HCT116 (cell line): ENCODE results near the gene GPC1. TPM values are rescaled to one million over a fixed set of nuclear protein-coding genes. Genes with fewer than 3 reads are reported as not detected.
A peak's percentile ranks its signal among the peaks of the same experiment; 100 is the strongest.

Source experiments
- ATAC-seq: fragments of 200-7000 bp; cut with Tn5 transposase; 2 replicates; pipeline ENCODE4 v1.9.1; 2020; ENCODE audit warnings: mild to moderate bottlenecking, moderate library complexity
- BruUV-seq: library from RNA; stranded (reverse); fragments of 400-500 nt; replicated peaks from 2 replicates; lab custom pipeline; 2021; lab: Mats Ljungman, UMichigan
- CTCF ChIA-PET: fragments of 300-600 bp; sonication (Branson Sonifier 250); formaldehyde crosslinking; loops from one replicate; lab custom pipeline; 2021; ENCODE audit warnings: antibody characterized with exemption; lab: Charles Lee
- POLR2A ChIA-PET: fragments of 300-600, 350-600 bp; sonication (Branson Sonifier 250); formaldehyde crosslinking; loops from one replicate; lab custom pipeline; 2021; ENCODE audit warnings: antibody characterized with exemption; lab: Charles Lee
- RAD21 ChIA-PET, 2 experiments: fragments of 300-600 bp; sonication (Branson Sonifier 250); formaldehyde crosslinking; loops; one replicate each; lab custom pipeline; 2023; ENCODE audit warnings: low total read pairs in 2 of 2; ENCODE audit not compliant: uncharacterized antibody in 2 of 2, unreplicated experiment in 2 of 2, low non-redundant PET in 1 of 2; lab: Charles Lee
- DNase-seq: peaks from one replicate; pipeline ENCODE4 v3.0.0-alpha.2; 2010; ENCODE audit warnings: low read depth, low spot score
- H2AFZ ChIP-seq: fragments of 200-600 bp; shearing (Covaris generic), sonication (generic); 2 replicates; pipeline ENCODE4 v1.6.1; 2017; ENCODE audit warnings: low read depth, mixed run types, mixed read lengths, antibody characterized with exemption, low read length; ENCODE audit not compliant: poor library complexity, severe bottlenecking
- H3K27ac ChIP-seq: 2 replicates; pipeline ENCODE4 v1.5.1; 2012; ENCODE audit warnings: low read depth, low read length
- H3K27me3 ChIP-seq: fragments of 200-600 bp; sonication (generic); 2 replicates; pipeline ENCODE4 v1.6.1; 2016; ENCODE audit warnings: mixed run types, low read length, mixed read lengths; ENCODE audit not compliant: insufficient read depth
- H3K36me3 ChIP-seq, 2 experiments: fragments of 200-500 bp in 1 of 2; fragments of 200-600 bp in 1 of 2; sonication (Bioruptor generic) in 1 of 2; sonication (generic) in 1 of 2; 2 replicates each; pipeline versions ENCODE4 v1.5.1 to v1.6.1; 2014 to 2016; ENCODE audit warnings: low read length in 2 of 2, inconsistent platforms in 1 of 2, mixed read lengths in 1 of 2, mixed run types in 1 of 2; ENCODE audit not compliant: insufficient read depth in 2 of 2, control insufficient read depth in 1 of 2
- H3K4me1 ChIP-seq, 2 experiments: fragments of 200-600 bp in 1 of 2; sonication (generic) in 1 of 2; 2 replicates each; pipeline versions ENCODE4 v1.5.1 to v1.6.1; 2012 to 2017; ENCODE audit warnings: low read length in 2 of 2, inconsistent platforms in 1 of 2, mild to moderate bottlenecking in 1 of 2, mixed read lengths in 1 of 2, mixed run types in 1 of 2, moderate library complexity in 1 of 2; ENCODE audit not compliant: insufficient read depth in 2 of 2, control insufficient read depth in 1 of 2
- H3K4me2 ChIP-seq: fragments of 200-600 bp; sonication (generic); 2 replicates; pipeline ENCODE4 v1.6.1; 2017; ENCODE audit warnings: mixed run types, low read length, mixed read lengths
- H3K4me3 ChIP-seq, 2 experiments: fragments of 200-600 bp in 1 of 2; sonication (generic) in 1 of 2; replicated peaks in 1 of 2; 2 replicates each; pipeline ENCODE4 v1.5.1; 2011 to 2016; ENCODE audit warnings: low read length in 2 of 2, control low read depth in 1 of 2, low read depth in 1 of 2, mild to moderate bottlenecking in 1 of 2, mixed read lengths in 1 of 2, mixed run types in 1 of 2
- H3K79me2 ChIP-seq: fragments of 200-600 bp; sonication (generic); 2 replicates; pipeline ENCODE4 v1.6.1; 2017; ENCODE audit warnings: mild to moderate bottlenecking, mixed run types, low read length, moderate library complexity, mixed read lengths; ENCODE audit not compliant: insufficient read depth
- H3K9ac ChIP-seq: fragments of 200-600 bp; sonication (generic); 2 replicates; pipeline ENCODE4 v1.6.1; 2016; ENCODE audit warnings: low read length, mixed read lengths
- H3K9me2 ChIP-seq: fragments of 200-600 bp; sonication (generic), shearing (Covaris generic); 2 replicates; pipeline ENCODE4 v1.6.1; 2017; ENCODE audit warnings: mixed run types, mild to moderate bottlenecking, moderate library complexity; ENCODE audit not compliant: insufficient read depth
- H3K9me3 ChIP-seq, 2 experiments: fragments of 200-500 bp in 1 of 2; fragments of 200-600 bp in 1 of 2; sonication (Bioruptor generic) in 1 of 2; sonication (generic) in 1 of 2; 2 replicates each; pipeline ENCODE4 v1.6.1; 2014 to 2017; ENCODE audit warnings: low read length in 2 of 2, mixed read lengths in 2 of 2, inconsistent platforms in 1 of 2, low read depth in 1 of 2, mild to moderate bottlenecking in 1 of 2, mixed run types in 1 of 2, moderate library complexity in 1 of 2; ENCODE audit not compliant: control insufficient read depth in 1 of 2, insufficient read depth in 1 of 2
- H4K20me1 ChIP-seq: fragments of 200-600 bp; sonication (generic), shearing (Covaris generic); 2 replicates; pipeline ENCODE4 v1.6.1; 2017; ENCODE audit warnings: mixed run types, mild to moderate bottlenecking, moderate library complexity; ENCODE audit not compliant: insufficient read depth
- CEBPB ChIP-seq: IDR thresholded peaks from 2 replicates; pipeline ENCODE4 v1.6.1; 2012; ENCODE audit warnings: low read depth
- ELF1 ChIP-seq: IDR thresholded peaks from 2 replicates; pipeline ENCODE4 v1.6.1; 2012; ENCODE audit warnings: low read depth, borderline replicate concordance
- EZH2phosphoT487 ChIP-seq: fragments of 200-600 bp; IDR thresholded peaks from 2 replicates; pipeline ENCODE4 v1.6.1; 2018; ENCODE audit warnings: antibody characterized with exemption, borderline replicate concordance
- FOSL1 ChIP-seq: IDR thresholded peaks from 2 replicates; pipeline ENCODE4 v1.6.1; 2012; ENCODE audit warnings: low read depth
- JUND ChIP-seq: IDR thresholded peaks from 2 replicates; pipeline ENCODE4 v1.6.1; 2012
- MAX ChIP-seq: IDR thresholded peaks from 2 replicates; pipeline ENCODE4 v1.6.1; 2012
- POLR2AphosphoS5 ChIP-seq: IDR thresholded peaks from 2 replicates; pipeline ENCODE4 v1.6.1; 2011; ENCODE audit warnings: mild to moderate bottlenecking, low read depth, low read length, moderate library complexity
- SIN3A ChIP-seq: IDR thresholded peaks from 2 replicates; pipeline ENCODE4 v1.6.1; 2012; ENCODE audit warnings: low read depth
- SP1 ChIP-seq: IDR thresholded peaks from 2 replicates; pipeline ENCODE4 v1.6.1; 2012; ENCODE audit warnings: low read depth
- SRF ChIP-seq: IDR thresholded peaks from 2 replicates; pipeline ENCODE4 v1.6.1; 2012; ENCODE audit warnings: low read depth
- TCF7L2 ChIP-seq: IDR thresholded peaks from 2 replicates; pipeline ENCODE4 v1.7.0; 2011; ENCODE audit warnings: borderline replicate concordance, inconsistent platforms; ENCODE audit not compliant: insufficient read depth, insufficient read length; ENCODE audit errors: extremely low read depth
- YY1 ChIP-seq: IDR thresholded peaks from 2 replicates; pipeline ENCODE4 v1.6.1; 2011; ENCODE audit warnings: low read length, low read depth, moderate library complexity, mild to moderate bottlenecking; ENCODE audit not compliant: insufficient replicate concordance; ENCODE audit errors: extremely low read depth
- ZFX ChIP-seq: fragments of 450-650 bp; IDR thresholded peaks from 2 replicates; pipeline ENCODE4 v1.6.1; 2017
- intact Hi-C: fragments of 100-400 bp; cut with micrococcal nuclease; formaldehyde crosslinking; loops from 2 replicates; pipeline ENCODE4 v1.10.0; 2022
- total RNA-seq: library from RNA; stranded (reverse); gene quantifications from one replicate; pipeline ENCODE4 v1.2.1, GENCODE V29; 2021; ENCODE audit not compliant: unreplicated experiment
- TF ChIP-seq, protein P1 (sequence below): IDR thresholded peaks from 2 replicates; pipeline ENCODE4 v1.6.1; 2012

Gene GPC1
- total RNA-seq, 1 experiment from 2014 or later, result 79.1 TPM

GRCh38 chr2:240449764-240450531, 14.5 kb downstream of the GPC1 start:
- Histone ChIP-seq H3K4me1 (peaks cover 29 to 40% of the 10 kb centered on the region in 2 experiments), H3K27ac (no peak overlapping the region), H3K9me2 (no peaks in the 10 kb centered on the region), H4K20me1 (no peaks in the 10 kb centered on the region), H3K36me3 (no peaks in the 10 kb centered on the region), H3K4me3 (no peak overlapping the region), H3K9me3 (no peaks in the 10 kb centered on the region), H2AFZ (no peak overlapping the region), H3K27me3 (no peaks in the 10 kb centered on the region), H3K79me2 (peaks cover 75% of the 10 kb centered on the region; the same call in 1 of the 2 replicates), H3K9ac (no peak overlapping the region), H3K4me2 (peak overlapping the region; percentile 21)
- intact Hi-C loops, result loop anchor here (5.0 kb wide), 1 partner anchor 298 kb away; no protein-coding TSS in a partner anchor
- POLR2A ChIA-PET, result interaction anchor here (0.6 kb wide), 1 partner anchor 217 kb away, joined by 3 read pairs; no protein-coding TSS in a partner anchor
- TF ChIP-seq TCF7L2, result no peak
- TF ChIP-seq, protein P1, sequence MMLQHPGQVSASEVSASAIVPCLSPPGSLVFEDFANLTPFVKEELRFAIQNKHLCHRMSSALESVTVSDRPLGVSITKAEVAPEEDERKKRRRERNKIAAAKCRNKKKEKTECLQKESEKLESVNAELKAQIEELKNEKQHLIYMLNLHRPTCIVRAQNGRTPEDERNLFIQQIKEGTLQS, result no peak
- no peak for TF ChIP-seq SP1
- no peak for TF ChIP-seq MAX
- TF ChIP-seq POLR2AphosphoS5, result no peak
- no peak for TF ChIP-seq EZH2phosphoT487
- no peak for TF ChIP-seq FOSL1
- TF ChIP-seq YY1, result no peak
- no peak for TF ChIP-seq SIN3A
- no peak for TF ChIP-seq JUND
- no peak for TF ChIP-seq ZFX
- TF ChIP-seq CEBPB, result no peak
- TF ChIP-seq SRF, result no peak
- no peak for TF ChIP-seq ELF1
- CTCF ChIA-PET, result no interaction called here
- BruUV-seq, result no TSS peak
- RAD21 ChIA-PET, result no interaction called here
- DNase-seq (no peak), ATAC-seq (no peak)
